ENCODE measurements around the gene RAP1GDS1.
A peak's percentile ranks its signal among the peaks of the same experiment; 100 is the strongest.
"Not testable (repeated sequence)": the region's sequence is repeated elsewhere in the genome, so short reads cannot be mapped to it uniquely, and the experiment has no call there.

RAP1GDS1 gene

DNA sequence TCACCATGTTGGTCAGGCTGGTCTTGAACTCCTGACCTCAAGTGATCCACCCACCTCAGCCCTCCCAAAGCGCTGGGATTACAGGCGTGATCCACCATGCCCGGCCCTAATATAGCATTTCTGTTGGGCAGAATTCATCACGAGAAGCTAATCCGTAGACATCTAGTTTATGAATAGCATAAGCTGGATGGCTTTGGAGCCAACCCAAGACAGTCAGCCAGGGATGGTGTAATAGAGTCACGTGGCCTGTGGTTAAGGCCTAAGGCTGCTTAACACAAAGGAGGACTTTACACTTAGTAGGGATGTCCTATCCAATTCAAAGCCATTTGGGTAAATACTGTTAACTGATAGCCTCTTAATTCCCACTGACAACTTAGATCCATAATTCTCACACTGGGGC lies 173.6 kb downstream of the RAP1GDS1 start:
- no peak for DNase-seq (ENCODE audit: low read depth)

DNA sequence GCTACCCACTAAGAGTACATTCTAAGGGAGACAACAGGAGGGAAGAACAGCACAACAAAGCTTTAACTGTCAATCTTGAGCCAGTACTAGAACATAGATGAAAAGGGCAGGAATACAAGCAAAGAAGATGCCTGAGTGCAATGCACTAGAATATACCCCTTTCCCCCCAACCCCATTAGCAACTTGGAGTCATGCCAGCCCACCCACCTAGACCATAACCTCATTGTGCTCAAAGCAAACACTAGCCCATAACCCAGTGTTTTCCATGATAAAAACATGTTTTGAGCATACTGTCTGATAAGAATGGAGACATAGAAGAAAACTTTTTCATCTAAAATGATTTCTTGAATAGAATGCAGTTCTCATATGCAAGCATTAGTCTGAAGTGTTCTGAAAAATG lies 183.2 kb downstream of the RAP1GDS1 start:
- no peak for DNase-seq (ENCODE audit: low read depth)

DNA sequence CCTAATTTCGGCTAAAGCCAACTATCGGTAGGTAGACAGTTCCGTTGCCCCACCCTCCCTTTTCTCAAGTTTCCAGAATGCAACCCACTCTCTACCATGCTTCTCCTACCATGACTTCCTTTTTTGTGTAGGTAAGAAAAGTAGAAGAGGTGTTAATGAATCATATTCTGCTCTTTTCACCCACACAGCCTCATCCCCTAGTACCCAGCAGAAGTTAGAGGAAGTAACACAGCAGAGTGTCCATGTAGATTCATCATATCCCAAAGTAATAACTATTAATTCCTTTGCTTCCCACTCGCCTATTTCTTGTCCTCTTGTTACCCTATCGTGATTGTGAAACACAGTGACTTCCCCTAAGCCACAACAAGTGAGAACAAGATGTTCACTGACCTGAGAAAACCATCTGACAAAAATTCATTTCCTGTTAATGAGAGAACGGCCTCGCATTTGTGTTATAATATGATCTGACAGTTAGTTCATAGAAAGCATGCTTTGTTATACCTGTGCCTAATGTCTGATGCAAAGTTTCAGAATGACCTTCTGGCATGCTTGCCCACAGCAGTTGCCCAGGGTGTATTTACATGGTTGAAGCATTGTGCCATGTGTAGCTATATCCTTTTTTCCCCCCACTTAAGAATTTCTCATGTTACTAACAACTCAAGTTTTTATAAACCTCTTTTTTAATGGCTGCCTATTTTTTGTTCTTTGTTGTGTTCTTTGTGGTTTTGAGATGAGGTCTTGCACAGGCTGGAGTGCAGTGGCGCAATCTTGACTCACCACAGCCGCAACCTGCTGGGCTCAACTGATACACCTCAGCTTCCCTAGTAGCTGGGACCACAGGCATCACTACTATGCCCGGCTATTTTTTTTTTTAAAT lies 185.6 kb downstream of the RAP1GDS1 start:
- no peak for DNase-seq (ENCODE audit: low read depth)

DNA sequence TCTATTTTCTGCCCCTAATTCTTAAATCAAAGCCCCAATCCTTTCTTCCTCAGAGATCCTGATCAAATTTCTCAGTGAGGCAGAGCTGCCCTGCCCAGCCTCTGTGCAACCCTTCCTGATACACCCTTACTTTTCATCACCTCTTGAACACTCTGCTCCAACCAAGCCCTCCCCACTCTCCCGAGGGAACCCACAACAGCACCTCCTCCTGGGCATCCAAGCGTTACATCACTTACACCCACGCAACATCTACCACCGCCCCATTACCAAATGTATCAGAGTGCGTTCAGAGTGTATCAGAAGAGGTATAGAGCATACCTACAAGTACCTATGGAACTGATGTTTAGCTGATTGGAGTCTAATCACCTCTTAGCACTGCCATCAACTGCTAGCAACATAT lies 186.5 kb downstream of the RAP1GDS1 start:
- no peak for DNase-seq (ENCODE audit: low read depth)

DNA sequence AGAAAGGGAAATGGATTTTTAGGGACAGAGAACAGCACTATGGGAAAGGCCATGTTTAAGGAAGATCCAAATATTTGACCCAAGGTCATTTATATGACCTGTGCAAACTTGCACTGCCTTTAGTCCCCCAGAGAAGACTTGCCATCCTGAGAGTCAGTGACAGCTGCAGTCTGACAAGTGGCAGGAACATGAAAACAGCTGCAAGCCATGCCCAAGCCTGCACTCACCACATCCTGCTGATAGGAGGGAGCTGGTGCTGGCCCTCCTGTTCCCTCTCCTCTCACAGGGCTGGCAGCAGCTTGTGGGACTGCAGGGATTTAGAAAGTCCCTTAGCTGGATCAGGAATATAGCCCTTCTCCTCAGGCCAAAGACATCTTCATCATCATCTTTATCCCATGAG lies 187.7 kb downstream of the RAP1GDS1 start:
- no peak for DNase-seq (ENCODE audit: low read depth)

DNA sequence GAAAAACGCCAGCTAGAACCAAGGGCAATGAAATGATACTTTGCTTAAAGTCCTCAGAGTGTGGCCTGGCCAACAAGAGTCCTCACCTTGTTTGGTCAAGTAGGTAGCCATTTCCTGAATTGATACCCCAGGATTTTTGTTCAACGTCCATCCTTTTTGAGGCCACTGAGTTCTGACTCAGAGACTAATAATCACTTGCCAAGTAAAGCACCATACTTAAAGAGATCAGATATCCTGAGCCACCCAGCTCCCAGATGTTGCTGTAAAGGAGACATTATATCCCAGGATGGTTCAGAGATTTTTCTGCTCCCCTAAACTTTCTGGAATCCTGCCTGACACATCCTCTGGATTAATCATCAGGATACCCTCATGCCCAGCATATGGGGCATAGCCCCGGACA lies 190.9 kb downstream of the RAP1GDS1 start:
- DNase-seq (ENCODE audit: low read depth), result no peak

DNA sequence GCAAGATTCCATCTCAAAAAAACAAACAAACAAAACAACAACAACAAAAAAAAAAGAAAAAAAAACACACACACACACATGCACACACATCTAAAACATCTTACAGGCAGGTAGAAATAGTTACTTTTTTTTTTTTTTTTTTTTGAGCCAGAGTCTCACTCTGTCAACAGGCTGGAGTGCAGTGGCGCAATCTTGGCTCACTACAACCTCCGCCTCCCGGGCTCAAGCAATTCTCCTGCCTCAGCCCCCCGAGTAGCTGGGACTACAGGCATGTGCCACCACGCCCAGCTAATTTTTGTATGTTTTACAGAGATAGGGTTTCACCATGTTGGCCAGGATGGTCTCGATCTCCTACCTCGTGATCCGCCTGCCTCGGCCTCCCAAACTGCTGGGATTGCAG lies 196.2 kb downstream of the RAP1GDS1 start:
- not testable (repeated sequence) for DNase-seq (ENCODE audit: low read depth)

DNA sequence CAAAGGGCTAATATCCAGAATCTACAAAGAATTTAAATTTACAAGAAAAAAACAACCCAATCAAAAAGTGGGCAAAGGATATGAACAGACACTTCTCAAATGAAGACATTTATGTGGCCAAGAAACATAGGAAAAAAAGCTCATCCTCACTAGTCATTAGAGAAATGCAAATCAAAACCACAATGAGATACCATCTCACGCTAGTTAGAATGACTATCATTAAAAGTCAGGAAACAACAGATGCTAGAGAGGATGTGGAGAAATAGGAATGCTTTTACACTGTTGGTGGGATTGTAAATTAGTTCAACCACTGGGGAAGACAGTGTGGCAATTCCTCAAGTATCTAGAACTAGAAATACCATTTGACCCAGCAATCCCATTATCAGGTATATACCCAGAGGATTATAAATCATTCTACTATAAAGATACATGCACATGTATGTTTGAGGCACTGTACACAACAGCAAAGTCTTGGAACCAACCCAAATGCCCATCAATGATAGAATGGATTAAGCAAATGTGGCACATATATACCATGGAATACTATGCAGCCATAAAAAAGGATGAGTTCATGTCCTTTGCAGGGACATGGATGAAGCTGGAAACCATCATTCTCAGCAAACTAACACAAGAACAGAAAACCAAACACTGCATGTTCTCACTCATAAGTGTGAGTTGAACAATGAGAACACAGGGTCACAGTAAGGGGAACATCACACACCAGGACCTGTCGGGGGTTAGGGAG lies 200.1 kb downstream of the RAP1GDS1 start:
- DNase-seq (ENCODE audit: low read depth), result not testable (repeated sequence)

DNA sequence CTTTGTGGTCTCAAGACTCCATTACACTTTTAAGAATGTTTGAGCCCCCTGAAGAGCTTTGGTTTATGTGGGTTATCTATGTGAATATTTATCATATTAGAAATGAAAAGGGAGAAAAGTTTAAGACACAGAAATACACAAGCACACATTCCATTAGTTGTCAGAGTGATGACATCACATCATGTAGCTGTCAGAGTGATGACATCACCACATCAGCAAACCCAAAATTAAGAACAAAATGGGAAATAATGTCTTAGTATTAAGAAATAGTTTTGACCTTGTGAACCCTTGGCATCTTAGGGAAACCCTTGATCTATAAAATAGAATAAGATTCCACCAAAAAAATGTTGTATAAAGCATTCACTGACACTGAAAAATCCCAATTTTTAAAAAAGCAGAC lies 201.3 kb downstream of the RAP1GDS1 start:
- DNase-seq (ENCODE audit: low read depth), result no peak

DNA sequence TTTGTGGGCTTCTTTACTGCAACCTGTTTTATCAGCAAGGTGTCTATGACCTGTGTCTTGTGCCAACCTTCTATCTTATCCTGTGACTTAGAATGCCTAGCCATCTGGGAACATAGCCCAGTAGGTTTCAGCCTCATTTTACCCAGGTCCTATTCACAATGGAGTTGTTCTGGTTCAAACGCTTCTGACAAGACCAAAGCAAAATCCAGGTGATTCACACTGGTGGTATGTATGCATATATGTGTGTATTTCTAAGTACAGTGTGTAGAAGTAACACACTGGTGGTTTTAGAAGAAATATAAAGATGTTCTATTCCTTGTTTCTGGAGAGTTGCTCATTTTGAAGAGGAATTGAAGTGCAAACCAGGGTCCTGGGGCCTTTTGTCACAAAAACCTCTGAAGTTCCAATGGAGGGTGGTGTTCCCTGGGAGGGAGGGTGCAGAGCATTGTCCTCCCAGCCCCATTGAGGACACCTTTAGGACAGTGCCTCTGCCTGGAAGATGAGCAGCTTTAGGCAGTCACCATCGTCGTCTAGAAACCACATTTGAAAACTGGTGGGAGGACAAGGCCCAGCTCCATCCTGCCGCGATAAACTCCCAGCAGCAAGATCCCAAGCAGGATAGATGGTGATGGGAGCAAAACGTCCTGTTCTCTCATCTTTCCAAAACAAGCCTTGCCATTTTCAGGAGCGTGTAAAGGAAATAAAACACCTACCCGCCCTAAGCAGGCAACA lies 205.8 kb downstream of the RAP1GDS1 start:
- DNase-seq (ENCODE audit: low read depth), result no peak

DNA sequence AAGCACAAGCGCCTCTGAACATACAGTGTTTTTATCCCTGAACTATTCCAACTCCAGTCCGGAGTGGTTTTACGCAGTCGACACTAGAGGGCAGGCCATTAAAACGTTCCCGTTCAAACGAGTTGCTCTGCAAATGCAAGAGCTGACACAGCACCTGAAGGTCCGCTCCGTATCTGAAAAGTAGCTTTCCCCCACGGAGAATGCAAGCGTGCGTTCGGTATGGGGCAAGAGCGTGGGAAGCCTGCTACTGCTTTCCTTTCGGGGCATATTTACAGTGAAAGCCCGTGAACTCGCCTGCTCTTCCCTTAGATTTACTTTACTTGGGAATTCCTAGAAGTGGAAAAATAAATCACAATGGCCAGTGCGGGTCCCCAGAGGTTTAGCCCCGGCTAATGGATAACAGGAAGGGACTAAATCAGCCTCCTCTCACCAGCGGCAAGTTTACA lies 206.5 kb downstream of the RAP1GDS1 start:
- peak; percentile 48 for DNase-seq (ENCODE audit: low read depth)

DNA sequence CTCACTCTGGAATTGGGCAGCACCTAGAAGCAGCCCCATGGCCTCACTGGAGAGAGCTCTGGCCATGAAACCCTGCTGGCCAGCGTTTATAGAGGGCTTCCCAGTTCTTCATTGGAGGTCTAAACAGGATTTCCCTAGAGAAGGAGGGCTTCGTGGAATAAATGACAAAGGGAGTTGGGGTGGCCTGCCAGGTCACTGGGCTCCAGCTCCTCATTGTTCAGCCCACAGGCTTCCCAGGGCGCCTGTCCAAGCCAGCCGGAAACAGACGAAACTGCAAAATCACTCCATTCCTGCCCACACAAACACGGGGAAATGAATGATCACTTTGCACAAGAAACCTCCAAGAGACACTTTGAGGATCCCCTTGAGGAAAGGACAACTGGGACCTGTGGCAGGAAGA lies 207.5 kb downstream of the RAP1GDS1 start:
- DNase-seq (ENCODE audit: low read depth), result no peak

DNA sequence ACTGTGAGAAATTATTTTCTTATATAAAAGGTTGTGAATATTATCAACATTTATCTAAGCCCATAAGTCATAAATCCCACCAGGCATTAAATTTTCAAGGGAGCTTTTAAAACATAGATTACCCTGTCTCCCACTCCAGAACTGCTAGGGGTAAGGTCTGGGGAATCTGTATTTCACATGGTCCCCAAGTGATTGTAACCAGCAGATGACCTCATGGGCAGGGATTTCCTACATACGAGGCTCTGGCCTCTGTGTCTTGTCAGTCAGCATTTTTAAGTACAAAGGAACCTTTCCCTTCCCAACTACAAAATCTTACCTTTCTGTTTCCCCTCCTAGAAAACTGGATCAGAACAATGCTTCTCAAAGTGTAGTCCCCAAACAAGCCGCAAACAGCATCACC lies 208.6 kb downstream of the RAP1GDS1 start:
- no peak for DNase-seq (ENCODE audit: low read depth)

DNA sequence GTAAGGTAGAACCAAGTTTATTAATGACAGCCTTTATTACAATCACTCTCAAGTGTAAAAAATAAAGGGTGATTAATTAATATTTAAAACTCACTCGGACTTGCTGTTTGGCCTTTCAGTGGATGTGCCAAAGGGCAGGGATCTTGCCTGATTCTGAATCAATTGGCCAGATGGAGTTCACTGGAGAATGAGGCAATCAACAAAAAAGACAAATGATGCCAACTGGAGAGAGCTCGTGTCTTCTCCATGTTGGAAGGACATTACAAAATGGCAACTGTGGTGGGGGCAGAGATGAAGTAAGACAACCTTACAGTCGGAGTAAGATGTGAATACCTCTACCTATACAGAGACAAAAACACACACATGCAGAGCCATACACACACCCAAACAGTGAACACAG lies 209.2 kb downstream of the RAP1GDS1 start:
- no peak for DNase-seq (ENCODE audit: low read depth)

DNA sequence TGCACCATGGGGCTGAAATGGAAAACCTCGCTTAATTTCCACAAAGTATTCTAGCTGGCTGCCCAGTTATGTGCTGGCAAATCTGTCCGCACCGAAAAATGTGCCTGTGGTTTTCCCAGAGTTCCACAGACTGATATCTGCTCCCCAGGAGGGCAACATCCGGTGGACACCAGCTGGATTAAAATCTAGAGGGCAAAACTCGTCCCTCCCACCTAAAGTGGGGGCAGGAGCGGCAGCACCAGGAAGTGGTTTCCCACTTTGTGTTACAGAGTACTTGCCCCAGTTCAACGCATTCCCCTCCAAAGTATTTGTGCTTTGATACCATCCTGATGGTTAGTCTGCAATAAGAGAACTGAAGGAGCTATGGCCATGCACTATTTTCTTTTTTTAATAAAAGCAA lies 209.6 kb downstream of the RAP1GDS1 start:
- no peak for DNase-seq (ENCODE audit: low read depth)

DNA sequence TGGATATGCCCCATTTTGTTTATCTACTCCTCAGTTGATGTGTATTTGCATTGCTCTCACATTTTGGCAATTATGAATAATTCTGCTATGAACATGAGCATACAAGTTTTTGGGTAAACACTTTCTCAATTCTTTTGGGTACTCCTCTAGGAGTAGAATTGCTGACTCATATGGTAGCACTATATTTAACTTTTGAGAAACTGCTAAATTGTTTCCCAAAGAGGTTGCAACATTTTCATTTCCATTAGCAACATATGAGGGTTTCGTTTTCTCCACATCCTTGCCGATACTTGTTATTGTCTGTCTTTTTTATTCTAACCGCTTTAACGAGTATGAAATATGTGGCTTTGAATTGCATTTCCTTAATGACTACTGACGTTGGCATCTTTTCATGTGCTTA lies 211.9 kb downstream of the RAP1GDS1 start:
- DNase-seq (ENCODE audit: low read depth), result no peak

DNA sequence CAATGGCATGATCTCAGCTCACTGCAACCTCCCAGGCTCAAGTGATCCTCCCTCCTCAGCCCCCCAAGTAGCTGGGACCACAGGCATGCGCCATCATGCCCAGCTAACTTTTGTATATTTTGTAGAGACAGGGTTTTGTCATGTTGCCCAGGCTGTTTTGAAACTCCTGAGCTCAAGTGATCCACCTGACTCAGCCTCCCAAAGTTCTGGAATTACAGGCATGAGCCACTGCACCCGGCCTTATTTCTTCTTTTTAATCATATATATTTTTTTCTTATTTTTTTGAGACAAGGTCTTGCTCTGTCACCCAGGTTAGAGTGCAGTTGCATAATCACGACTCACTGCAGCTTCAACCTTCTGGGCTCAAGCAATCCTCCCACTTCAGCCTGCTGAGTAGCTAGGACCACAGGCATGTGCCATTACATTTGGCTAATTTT lies 213.2 kb downstream of the RAP1GDS1 start:
- peak; percentile 68 for DNase-seq (ENCODE audit: low read depth)

DNA sequence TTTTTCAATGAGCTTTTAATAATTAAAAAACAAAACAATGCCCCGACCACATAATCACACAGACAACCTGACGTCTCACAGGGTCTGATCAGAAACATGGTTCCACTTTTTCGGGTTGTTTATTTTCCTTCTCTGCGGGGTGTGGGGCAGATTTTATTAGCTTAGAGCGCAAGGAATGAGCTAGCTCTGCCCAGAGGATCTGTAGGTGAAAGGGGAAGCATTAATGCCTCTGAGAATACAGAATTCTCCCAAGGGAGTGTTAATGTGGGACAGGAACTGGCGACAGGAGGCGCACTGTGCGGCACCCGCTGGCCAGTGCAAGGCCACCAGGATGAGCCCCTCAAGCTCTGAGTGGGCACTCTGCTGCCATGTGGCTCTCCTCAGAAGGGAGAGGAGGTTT lies 215.7 kb downstream of the RAP1GDS1 start:
- no peak for DNase-seq (ENCODE audit: low read depth)

DNA sequence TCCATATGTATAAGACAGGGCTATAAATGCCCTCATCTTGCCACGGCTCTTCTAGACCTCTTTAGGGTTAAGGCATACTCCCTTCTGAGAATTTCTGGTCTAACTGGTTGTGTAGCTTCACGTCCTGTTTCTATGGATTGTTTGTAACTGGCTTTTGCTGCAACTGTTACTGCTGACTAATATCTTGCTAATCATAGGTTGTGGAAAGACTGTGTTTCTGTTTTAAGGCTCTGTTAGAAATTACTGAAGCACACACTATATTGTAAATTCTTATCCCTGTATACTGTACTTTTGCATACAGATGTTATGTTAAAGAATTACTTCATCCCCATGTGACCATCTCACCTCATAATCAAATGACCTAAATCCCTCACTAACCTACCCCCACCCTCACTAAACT lies 218.4 kb downstream of the RAP1GDS1 start:
- DNase-seq (ENCODE audit: low read depth), result not testable (repeated sequence)

DNA sequence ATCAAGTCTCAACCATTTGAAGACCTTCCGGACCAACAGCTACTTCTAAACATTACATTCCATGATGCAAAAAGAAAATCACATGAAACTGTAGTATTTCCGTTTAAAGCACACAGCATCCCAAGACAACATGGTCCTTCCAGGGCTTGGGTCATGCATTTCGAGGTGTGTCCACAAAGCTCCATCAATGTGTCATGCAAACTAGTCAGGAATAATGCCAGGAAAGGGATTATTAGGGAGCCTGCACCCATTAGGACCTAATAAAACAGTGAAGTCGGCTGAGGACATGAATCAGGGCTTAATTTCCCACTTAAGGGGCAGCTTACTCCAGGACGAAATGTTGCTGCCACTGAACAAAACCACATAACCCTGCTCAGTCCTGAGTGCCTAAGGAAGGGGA lies 219.4 kb downstream of the RAP1GDS1 start:
- DNase-seq (ENCODE audit: low read depth), result no peak

DNA sequence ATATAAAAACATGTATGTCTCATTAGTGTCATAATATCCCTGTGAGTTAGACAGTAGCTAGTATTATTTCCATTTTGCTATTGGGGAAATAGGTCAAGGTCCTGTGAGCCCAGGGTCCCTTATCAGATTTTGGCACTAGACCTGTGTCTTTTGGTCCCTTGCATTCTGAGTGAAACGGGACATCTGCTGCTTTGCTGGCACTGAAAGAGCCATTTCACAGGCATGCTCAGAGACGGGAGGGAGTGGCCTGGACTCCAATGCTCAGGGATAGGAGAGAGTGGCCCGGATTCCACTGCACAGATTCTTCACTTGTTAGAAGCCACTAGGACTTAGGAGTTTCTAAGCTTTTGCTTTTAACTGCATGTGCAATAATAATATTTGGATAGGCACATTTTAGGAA lies 220.0 kb downstream of the RAP1GDS1 start:
- no peak for DNase-seq (ENCODE audit: low read depth)

DNA sequence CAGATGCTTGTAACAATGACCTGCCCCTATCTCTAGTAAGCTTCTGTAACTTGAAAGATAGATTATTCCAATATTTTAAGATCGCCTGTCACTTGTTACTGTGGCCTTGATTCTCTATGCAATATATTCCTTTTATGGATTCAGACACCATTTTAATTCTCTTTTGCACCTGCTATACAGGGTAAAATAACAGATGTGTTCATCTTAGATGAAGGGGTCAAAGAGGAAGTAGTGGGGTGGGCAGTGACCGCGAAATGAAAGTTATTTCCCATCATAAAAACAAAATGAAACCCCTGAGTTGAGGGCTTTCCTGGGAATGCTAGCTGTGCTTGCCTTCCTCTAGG lies 221.3 kb downstream of the RAP1GDS1 start:
- no peak for DNase-seq (ENCODE audit: low read depth)

Measured in HS-5 (cell line).